K562 (cell line): Measurements from ENCODE around the gene CBX2. TPM values are rescaled to one million over a fixed set of nuclear protein-coding genes. Genes with fewer than 3 reads are reported as not detected.

Experiments
- BRCA1 ChIP-seq, 2 experiments: fragments of 450-650 bp in 1 of 2; sonication (generic) in 1 of 2; formaldehyde crosslinking in 1 of 2; IDR thresholded peaks; 2 replicates each; pipeline versions ENCODE4 v1.5.0 to v1.6.1; 2017 to 2020; ENCODE audit warnings: mild to moderate bottlenecking in 1 of 2, missing genetic modification reagents in 1 of 2
- CLOCK ChIP-seq: fragments of 250-450 bp; sonication (Bioruptor Pico); IDR thresholded peaks from 2 replicates; pipeline ENCODE4 v1.4.0; 2020; ENCODE audit warnings: mild to moderate bottlenecking, moderate library complexity, borderline replicate concordance
- GMEB1 ChIP-seq: fragments of 250-450 bp; sonication (Bioruptor Pico); IDR thresholded peaks from 2 replicates; pipeline ENCODE4 v1.4.0; 2020; ENCODE audit warnings: mild to moderate bottlenecking
- STAT6 ChIP-seq: sonication (generic); formaldehyde crosslinking; IDR thresholded peaks from 2 replicates; pipeline ENCODE4 v1.8.1; 2023; ENCODE audit warnings: mild to moderate bottlenecking, missing genetic modification reagents
- TEAD4 ChIP-seq, 2 experiments: sonication (generic) in 1 of 2; formaldehyde crosslinking in 1 of 2; IDR thresholded peaks; 2 replicates each; pipeline versions ENCODE4 v1.6.1 to v1.8.0; 2012 to 2022; ENCODE audit warnings: borderline replicate concordance in 1 of 2, inconsistent platforms in 1 of 2, low read length in 1 of 2, mild to moderate bottlenecking in 1 of 2, missing genetic modification reagents in 1 of 2
- ZSCAN32 ChIP-seq: fragments of 450-650 bp; formaldehyde crosslinking; IDR thresholded peaks from 2 replicates; pipeline ENCODE4 v1.4.0; 2020; ENCODE audit warnings: mild to moderate bottlenecking, moderate library complexity
- ZZZ3 ChIP-seq: fragments of 450-650 bp; IDR thresholded peaks from 2 replicates; pipeline ENCODE4 v1.6.1; 2016; ENCODE audit warnings: antibody characterized with exemption, mild to moderate bottlenecking, moderate library complexity
- polyA plus RNA-seq, 8 experiments: library from polyadenylated mRNA; depleted of rRNA in 4 of 8; stranded (reverse) in 5 of 8; unstranded in 3 of 8; fragments of >200 nt; fragmentation: Nextera tagmentation in 2 of 8; fragmentation: Illumina TruSeq in 1 of 8; extraction: Ambion mirVana in 2 of 8; extraction: Trizol in 1 of 8; gene quantifications; 2 replicates each; pipeline versions ENCODE4 v1.2.1 to v1.2.3, GENCODE V29; 2011 to 2014; ENCODE audit warnings: inconsistent platforms in 1 of 8, missing spikeins in 1 of 8
- total RNA-seq, 7 experiments: library from RNA; depleted of rRNA in 6 of 7; stranded (reverse); fragments of >200 nt in 6 of 7; fragmentation: Illumina TruSeq in 2 of 7; extraction: Trizol in 2 of 7; gene quantifications; 2 replicates each; pipeline versions ENCODE4 v1.2.1 to v1.2.3, GENCODE V29; 2011 to 2021; ENCODE audit warnings: low replicate concordance in 1 of 7

The CBX2 gene
- total and polyA plus RNA-seq, 9 of the 15 experiments (the other 6 are each of a cell fraction or from before 2014, with no cell fraction given): 0.66 to 26.9 (median 13.9) TPM

GRCh38 chr17:79775632-79776031 is 2.3 kb upstream of the CBX2 start (continued):
- TF ChIP-seq STAT6 (CRISPR knock-in tag) (no peak), BRCA1 (IDR thresholded peaks at IDR 0.05) (no peak), BRCA1 (CRISPR knock-in tag; IDR thresholded peaks at IDR 0.05) (no peak), GMEB1 (no peak), CLOCK (CRISPR knock-in tag) (no peak), ZZZ3 (no peak), ZSCAN32 (CRISPR knock-in tag) (no peak), TEAD4 (IDR thresholded peaks at IDR 0.05; ENCODE audit: low read length) (no peak), TEAD4 (CRISPR knock-in tag; IDR thresholded peaks at IDR 0.05; ENCODE audit: borderline replicate concordance) (no peak)
